ENCODE measurements around the gene SRPK3.

- TF ChIP-seq CTCF (IDR thresholded peaks at IDR 0.05), result no peak
- TF ChIP-seq RFX5 (IDR thresholded peaks at IDR 0.05), result no peak
- no peak for TF ChIP-seq EP300 (IDR thresholded peaks at IDR 0.05)
- no peak for TF ChIP-seq JUN (IDR thresholded peaks at IDR 0.05)
- no peak for TF ChIP-seq MAX (IDR thresholded peaks at IDR 0.05)
- TF ChIP-seq SMC3 (IDR thresholded peaks at IDR 0.05), result no peak
- no peak for TF ChIP-seq POLR2A (IDR thresholded peaks at IDR 0.05; ENCODE audit: low read length)
- TF ChIP-seq CBX2 (IDR thresholded peaks at IDR 0.05; ENCODE audit: borderline replicate concordance, low read depth), result no peak
- TF ChIP-seq MYC (IDR thresholded peaks at IDR 0.05; ENCODE audit: borderline replicate concordance, low read length), result no peak
- no peak for TF ChIP-seq REST (IDR thresholded peaks at IDR 0.05)
- no peak for TF ChIP-seq MAFK (IDR thresholded peaks at IDR 0.05; ENCODE audit: partially characterized antibody)
- TF ChIP-seq TP53 (CRISPR knock-in tag; IDR thresholded peaks at IDR 0.05), result no peak
- no peak for TF ChIP-seq NFE2L2 (conservative IDR thresholded peaks at IDR 0.05; ENCODE audit: low read length)
- TF ChIP-seq ELK1 (IDR thresholded peaks at IDR 0.05; ENCODE audit: low read depth, low read length), result no peak
These were observed 14.6 kb upstream of the SRPK3 start for GRCh38 chrX:153766098-153766817.
